H9 (cell line): ENCODE measurements around the gene OSBPL2. TPM values are rescaled to one million over a fixed set of nuclear protein-coding genes. Genes with fewer than 3 reads are reported as not detected.

Experiments used
- DNase-seq: peaks from one replicate; pipeline ENCODE4 v3.0.0-alpha.2; 2017
- H2AFZ ChIP-seq: one replicate; pipeline ENCODE4 v1.6.1; 2013; ENCODE audit warnings: mild to moderate bottlenecking, low read length, control low read depth, moderate library complexity
- H2AK5ac ChIP-seq: 2 replicates; pipeline ENCODE4 v1.6.1; 2013; ENCODE audit warnings: low read length, control low read depth, mixed read lengths; ENCODE audit not compliant: insufficient read length
- H2BK120ac ChIP-seq: one replicate; pipeline ENCODE4 v1.6.1; 2013; ENCODE audit warnings: low read depth, mild to moderate bottlenecking, low read length, control low read depth, inconsistent platforms; ENCODE audit not compliant: poor library complexity, severe bottlenecking
- H2BK12ac ChIP-seq: 2 replicates; pipeline ENCODE4 v1.6.1; 2013; ENCODE audit warnings: low read length, control low read depth, mixed read lengths, low read depth; ENCODE audit not compliant: insufficient read length
- H2BK15ac ChIP-seq: 2 replicates; pipeline ENCODE4 v1.6.1; 2013; ENCODE audit warnings: low read depth, low read length, control low read depth
- H2BK20ac ChIP-seq: one replicate; pipeline ENCODE4 v1.6.1; 2013; ENCODE audit warnings: low read depth, mild to moderate bottlenecking, low read length, control low read depth, inconsistent platforms; ENCODE audit not compliant: poor library complexity, severe bottlenecking
- H2BK5ac ChIP-seq: 2 replicates; pipeline ENCODE4 v1.6.1; 2013; ENCODE audit warnings: low read length, control low read depth, mixed read lengths; ENCODE audit not compliant: insufficient read length
- H3K14ac ChIP-seq: 2 replicates; pipeline ENCODE4 v1.6.1; 2013; ENCODE audit warnings: low read length, control low read depth; ENCODE audit not compliant: insufficient read depth
- H3K18ac ChIP-seq: 2 replicates; pipeline ENCODE4 v1.6.1; 2013; ENCODE audit warnings: low read depth, mild to moderate bottlenecking, mixed read lengths, low read length, control low read depth; ENCODE audit not compliant: insufficient read length
- H3K23ac ChIP-seq: 2 replicates; pipeline ENCODE4 v1.6.1; 2013; ENCODE audit warnings: low read length, control low read depth, mixed read lengths, low read depth; ENCODE audit not compliant: insufficient read length
- H3K23me2 ChIP-seq: 2 replicates; pipeline ENCODE4 v1.6.1; 2013; ENCODE audit warnings: low read depth, mild to moderate bottlenecking, mixed read lengths, low read length, control low read depth; ENCODE audit not compliant: insufficient read length, poor library complexity, severe bottlenecking
- H3K27ac ChIP-seq: 2 replicates; pipeline ENCODE4 v1.5.1; 2013; ENCODE audit warnings: low read length, control low read depth, mixed read lengths, low read depth; ENCODE audit not compliant: insufficient read length
- H3K27me3 ChIP-seq: 2 replicates; pipeline ENCODE4 v1.6.1; 2013; ENCODE audit warnings: low read length, control low read depth, inconsistent platforms; ENCODE audit not compliant: insufficient read depth
- H3K4ac ChIP-seq: 2 replicates; pipeline ENCODE4 v1.6.1; 2013; ENCODE audit warnings: low read depth, mild to moderate bottlenecking, control low read depth, inconsistent platforms, low read length, moderate library complexity
- H3K4me1 ChIP-seq: 2 replicates; pipeline ENCODE4 v1.6.1; 2013; ENCODE audit warnings: low read length, control low read depth, inconsistent platforms; ENCODE audit not compliant: insufficient read depth
- H3K4me2 ChIP-seq: 2 replicates; pipeline ENCODE4 v1.6.1; 2013; ENCODE audit warnings: low read length, control low read depth, mixed read lengths; ENCODE audit not compliant: insufficient read length, insufficient read depth
- H3K56ac ChIP-seq: 2 replicates; pipeline ENCODE4 v1.6.1; 2013; ENCODE audit warnings: low read depth, mild to moderate bottlenecking, mixed read lengths, low read length, control low read depth; ENCODE audit not compliant: insufficient read length
- H3K79me1 ChIP-seq: 2 replicates; pipeline ENCODE4 v1.6.1; 2013; ENCODE audit warnings: low read depth, mild to moderate bottlenecking, moderate library complexity, low read length, control low read depth, inconsistent platforms; ENCODE audit not compliant: insufficient read depth, poor library complexity, severe bottlenecking
- H3K79me2 ChIP-seq: 2 replicates; pipeline ENCODE4 v1.6.1; 2013; ENCODE audit warnings: low read length, control low read depth, inconsistent platforms; ENCODE audit not compliant: insufficient read depth
- H3K9ac ChIP-seq: 2 replicates; pipeline ENCODE4 v1.6.1; 2013; ENCODE audit warnings: low read length, control low read depth, mixed read lengths; ENCODE audit not compliant: insufficient read length; ENCODE audit errors: extremely low read depth
- H3K9me3 ChIP-seq: one replicate; pipeline ENCODE4 v1.6.1; 2013; ENCODE audit warnings: low read depth, low read length, inconsistent platforms; ENCODE audit not compliant: control insufficient read depth
- H3T11ph ChIP-seq: one replicate; pipeline ENCODE4 v1.6.1; 2013; ENCODE audit warnings: mild to moderate bottlenecking, low read length, control low read depth, inconsistent platforms
- H4K20me1 ChIP-seq: one replicate; pipeline ENCODE4 v1.6.1; 2013; ENCODE audit not compliant: control insufficient read depth, insufficient read length, insufficient read depth
- H4K5ac ChIP-seq: 2 replicates; pipeline ENCODE4 v1.6.1; 2013; ENCODE audit warnings: low read depth, mild to moderate bottlenecking, mixed read lengths, low read length, control low read depth; ENCODE audit not compliant: insufficient read length
- H4K8ac ChIP-seq: replicated peaks from 2 replicates; pipeline ENCODE4 v1.6.1; 2013; ENCODE audit warnings: low read length, control low read depth, mixed read lengths, low read depth; ENCODE audit not compliant: insufficient read length
- H4K91ac ChIP-seq: 2 replicates; pipeline ENCODE4 v1.6.1; 2013; ENCODE audit warnings: low read depth, mild to moderate bottlenecking, moderate library complexity, mixed read lengths, low read length, control low read depth; ENCODE audit not compliant: insufficient read length
- H3K27ac Mint-ChIP-seq, 3 experiments: 2 replicates in 2 of 3; 3 replicates in 1 of 3; pipeline ENCODE4 v1.8.0; 2020 to 2021; ENCODE audit warnings: mixed read lengths in 3 of 3, mild to moderate bottlenecking in 1 of 3, moderate library complexity in 1 of 3
- H3K27me3 Mint-ChIP-seq: 2 replicates; pipeline ENCODE4 v1.8.0; 2021; ENCODE audit warnings: low read depth, mild to moderate bottlenecking, moderate library complexity, mixed read lengths
- H3K36me3 Mint-ChIP-seq, 3 experiments: 2 replicates in 2 of 3; 3 replicates in 1 of 3; pipeline ENCODE4 v1.8.0; 2020 to 2021; ENCODE audit warnings: low read depth in 3 of 3, mixed read lengths in 3 of 3; ENCODE audit not compliant: insufficient read depth in 1 of 3
- H3K4me1 Mint-ChIP-seq, 2 experiments: 2 replicates each; pipeline ENCODE4 v1.8.0; 2020; ENCODE audit warnings: mixed read lengths in 2 of 2
- H3K4me3 Mint-ChIP-seq, 2 experiments: 2 replicates in 1 of 2; 3 replicates in 1 of 2; pipeline ENCODE4 v1.8.0; 2020 to 2021; ENCODE audit warnings: mild to moderate bottlenecking in 2 of 2, mixed read lengths in 2 of 2, moderate library complexity in 1 of 2
- H3K9me3 Mint-ChIP-seq, 2 experiments: 2 replicates in 1 of 2; 3 replicates in 1 of 2; pipeline ENCODE4 v1.8.0; 2020; ENCODE audit warnings: mild to moderate bottlenecking in 2 of 2, mixed read lengths in 2 of 2, moderate library complexity in 1 of 2
- WGBS: extraction: QIAGEN DNeasy Blood & Tissue Kit; methylation state at CpG from one replicate; pipeline ENCODE4 v1.1.7; 2013; ENCODE audit warnings: missing lambda C conversion rate, low lambda C conversion rate, mixed read lengths; ENCODE audit not compliant: insufficient read length; ENCODE audit errors: extremely low coverage; 5-methylcytosine and 5-hydroxymethylcytosine counted together
- total RNA-seq: library from RNA; stranded (reverse); gene quantifications from 2 replicates; pipeline ENCODE4 v1.2.1, GENCODE V29; 2021
- TF ChIP-seq, protein P1 (sequence below): fragments of 200-600 bp; sonication (generic); conservative IDR thresholded peaks from 3 replicates; pipeline ENCODE4 v1.8.0; 2021; ENCODE audit warnings: antibody characterized with exemption, mild to moderate bottlenecking

OSBPL2 gene
- total RNA-seq, 1 experiment from 2014 or later = 47.3 TPM

DNA sequence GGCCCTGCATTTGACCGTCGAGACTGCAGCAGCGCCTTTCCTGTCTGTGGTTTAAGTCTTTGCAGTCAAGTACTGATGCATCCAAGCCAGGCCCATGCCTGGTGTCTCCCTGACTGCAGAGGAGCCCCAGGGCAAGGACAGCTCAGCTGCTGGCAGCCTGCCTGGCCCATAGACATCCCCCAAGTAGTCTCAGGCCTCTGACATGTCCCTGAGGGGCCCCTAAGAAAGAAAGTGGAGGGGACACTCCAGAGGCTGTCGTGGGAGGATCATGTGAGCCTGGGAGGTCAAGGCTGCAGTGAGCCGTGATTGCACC is 36.3 kb upstream of the OSBPL2 start:
- no peaks in the 10 kb centered on the region for H3K27me3 ChIP-seq
- TF ChIP-seq, protein P1, sequence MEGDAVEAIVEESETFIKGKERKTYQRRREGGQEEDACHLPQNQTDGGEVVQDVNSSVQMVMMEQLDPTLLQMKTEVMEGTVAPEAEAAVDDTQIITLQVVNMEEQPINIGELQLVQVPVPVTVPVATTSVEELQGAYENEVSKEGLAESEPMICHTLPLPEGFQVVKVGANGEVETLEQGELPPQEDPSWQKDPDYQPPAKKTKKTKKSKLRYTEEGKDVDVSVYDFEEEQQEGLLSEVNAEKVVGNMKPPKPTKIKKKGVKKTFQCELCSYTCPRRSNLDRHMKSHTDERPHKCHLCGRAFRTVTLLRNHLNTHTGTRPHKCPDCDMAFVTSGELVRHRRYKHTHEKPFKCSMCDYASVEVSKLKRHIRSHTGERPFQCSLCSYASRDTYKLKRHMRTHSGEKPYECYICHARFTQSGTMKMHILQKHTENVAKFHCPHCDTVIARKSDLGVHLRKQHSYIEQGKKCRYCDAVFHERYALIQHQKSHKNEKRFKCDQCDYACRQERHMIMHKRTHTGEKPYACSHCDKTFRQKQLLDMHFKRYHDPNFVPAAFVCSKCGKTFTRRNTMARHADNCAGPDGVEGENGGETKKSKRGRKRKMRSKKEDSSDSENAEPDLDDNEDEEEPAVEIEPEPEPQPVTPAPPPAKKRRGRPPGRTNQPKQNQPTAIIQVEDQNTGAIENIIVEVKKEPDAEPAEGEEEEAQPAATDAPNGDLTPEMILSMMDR = no peak
- H3K36me3 Mint-ChIP-seq = peaks cover 22 to 50% (median 47%) of the 10 kb centered on the region in 3 experiments; a peak in 6 of 7 replicates
- no peak overlapping the region for H3T11ph ChIP-seq
- no peaks in the 10 kb centered on the region for H3K79me2 ChIP-seq
- H3K27me3 Mint-ChIP-seq = no peaks in the 10 kb centered on the region
- no peaks in the 10 kb centered on the region for H3K9me3 ChIP-seq
- no peak overlapping the region for H2AK5ac ChIP-seq
- H4K20me1 ChIP-seq = no peaks in the 10 kb centered on the region
- H3K4me1 Mint-ChIP-seq = no peaks in the 10 kb centered on the region
- no peak overlapping the region for H4K5ac ChIP-seq
- no peak overlapping the region for H4K91ac ChIP-seq
- no peaks in the 10 kb centered on the region for H3K9me3 Mint-ChIP-seq
- H2BK120ac ChIP-seq = no peak overlapping the region
- no peak overlapping the region for H2AFZ ChIP-seq
- H3K23ac ChIP-seq = no peak overlapping the region
- no peak overlapping the region for H2BK20ac ChIP-seq
- WGBS = no CpG with 5 or more reads among the region's 5 CpGs
- H2BK12ac ChIP-seq = no peak overlapping the region
- no peak overlapping the region for H3K4me3 Mint-ChIP-seq
- no peak overlapping the region for H3K14ac ChIP-seq
- H2BK15ac ChIP-seq = no peak overlapping the region
- no peaks in the 10 kb centered on the region for H3K23me2 ChIP-seq
- H2BK5ac ChIP-seq = no peak overlapping the region
- no peak overlapping the region for H3K9ac ChIP-seq
- H3K27ac Mint-ChIP-seq = no peak overlapping the region
- H3K4me1 ChIP-seq = no peaks in the 10 kb centered on the region
- no peak overlapping the region for H3K56ac ChIP-seq
- H3K27ac ChIP-seq = no peak overlapping the region
- H3K79me1 ChIP-seq = no peaks in the 10 kb centered on the region
- H3K18ac ChIP-seq = no peak overlapping the region
- no peak overlapping the region for H3K4me2 ChIP-seq
- H3K4ac ChIP-seq = no peak overlapping the region
- DNase-seq = no peak
- no peak overlapping the region for H4K8ac ChIP-seq
